ENCODE measurements around the gene CAT. TPM values are rescaled to one million over a fixed set of nuclear protein-coding genes. Genes with fewer than 3 reads are reported as not detected.
A peak's percentile ranks its signal among the peaks of the same experiment; 100 is the strongest.

The CAT gene
- total and polyA plus RNA-seq, 12 donors = 42.0 to 134 (median 79.6) TPM

DNA sequence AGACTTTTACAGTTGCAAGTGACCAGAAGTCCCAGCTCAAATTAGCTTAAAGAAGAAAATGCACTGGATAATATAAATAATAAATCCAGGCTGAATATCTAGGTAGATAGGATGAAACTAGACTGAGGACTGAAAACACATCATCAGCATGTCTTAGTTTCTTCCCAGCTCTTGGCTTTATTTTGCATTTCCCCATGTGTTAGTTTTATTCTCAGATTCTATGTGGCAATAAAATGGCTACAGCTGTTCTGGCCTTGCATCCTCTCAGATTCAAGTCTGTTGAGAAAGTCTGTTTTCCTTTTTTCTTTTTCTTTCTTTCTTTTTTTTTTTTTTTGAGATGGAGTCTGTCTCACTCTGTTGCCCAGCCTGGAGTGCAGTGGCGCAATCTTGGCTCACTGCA is 22.6 kb upstream of the CAT start:
- Histone ChIP-seq H3K27me3 (peaks cover 0 to 7% (median 0%) of the 10 kb centered on the region in 7 donors), H3K9me3 (peaks cover 0 to 23% (median 12%) of the 10 kb centered on the region in 11 donors), H3K36me3 (no peaks in the 10 kb centered on the region), H3K27ac (no peak overlapping the region), H3K4me1 (peaks cover 0 to 20% (median 0%) of the 10 kb centered on the region in 9 donors), H3K4me3 (no peak overlapping the region)
- intact Hi-C loops (cut with DNase I) = no loop called here
- DNase-seq (no peak), ATAC-seq (peak in 1 of 8 donors; percentile 13)
- TF ChIP-seq, protein P1, sequence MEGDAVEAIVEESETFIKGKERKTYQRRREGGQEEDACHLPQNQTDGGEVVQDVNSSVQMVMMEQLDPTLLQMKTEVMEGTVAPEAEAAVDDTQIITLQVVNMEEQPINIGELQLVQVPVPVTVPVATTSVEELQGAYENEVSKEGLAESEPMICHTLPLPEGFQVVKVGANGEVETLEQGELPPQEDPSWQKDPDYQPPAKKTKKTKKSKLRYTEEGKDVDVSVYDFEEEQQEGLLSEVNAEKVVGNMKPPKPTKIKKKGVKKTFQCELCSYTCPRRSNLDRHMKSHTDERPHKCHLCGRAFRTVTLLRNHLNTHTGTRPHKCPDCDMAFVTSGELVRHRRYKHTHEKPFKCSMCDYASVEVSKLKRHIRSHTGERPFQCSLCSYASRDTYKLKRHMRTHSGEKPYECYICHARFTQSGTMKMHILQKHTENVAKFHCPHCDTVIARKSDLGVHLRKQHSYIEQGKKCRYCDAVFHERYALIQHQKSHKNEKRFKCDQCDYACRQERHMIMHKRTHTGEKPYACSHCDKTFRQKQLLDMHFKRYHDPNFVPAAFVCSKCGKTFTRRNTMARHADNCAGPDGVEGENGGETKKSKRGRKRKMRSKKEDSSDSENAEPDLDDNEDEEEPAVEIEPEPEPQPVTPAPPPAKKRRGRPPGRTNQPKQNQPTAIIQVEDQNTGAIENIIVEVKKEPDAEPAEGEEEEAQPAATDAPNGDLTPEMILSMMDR (IDR thresholded peaks at IDR 0.05) = no peak
- 18 to 79% methylated on average over 1 of the region's 1 CpG for WGBS, 2 donors

DNA sequence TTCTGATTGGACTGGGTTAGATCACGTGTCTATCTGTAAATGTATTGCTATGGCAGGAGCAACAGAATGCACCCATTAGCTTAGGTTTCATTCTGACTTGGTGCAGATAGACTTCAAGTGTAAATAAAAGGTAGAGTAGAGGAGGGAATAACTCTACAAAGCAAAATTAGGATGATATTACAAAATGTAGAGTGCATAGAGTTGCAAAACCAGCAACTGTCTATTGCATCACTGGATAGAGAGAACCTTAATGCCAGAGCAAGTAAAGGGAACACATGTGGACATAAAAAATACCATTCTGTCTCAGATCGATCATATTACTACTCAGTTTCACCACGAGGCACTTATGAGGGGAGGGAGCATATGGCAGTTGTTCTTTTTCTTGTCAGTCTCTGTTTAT is 22.0 kb upstream of the CAT start:
- no peaks in the 10 kb centered on the region for H3K36me3 ChIP-seq
- H3K27ac ChIP-seq = no peak overlapping the region
- 48 to 55% methylated on average over 3 of the region's 3 CpGs for WGBS, 2 donors
- H3K4me3 ChIP-seq = no peak overlapping the region
- TF ChIP-seq, protein P1 (IDR thresholded peaks at IDR 0.05) = no peak
- peaks cover 0 to 23% (median 12%) of the 10 kb centered on the region in 11 donors for H3K9me3 ChIP-seq
- H3K4me1 ChIP-seq = peaks cover 0 to 20% (median 0%) of the 10 kb centered on the region in 9 donors
- ATAC-seq = no peak
- H3K27me3 ChIP-seq = peaks cover 0 to 7% (median 0%) of the 10 kb centered on the region in 7 donors
- intact Hi-C loops (cut with DNase I) = no loop called here
- no peak for DNase-seq

DNA sequence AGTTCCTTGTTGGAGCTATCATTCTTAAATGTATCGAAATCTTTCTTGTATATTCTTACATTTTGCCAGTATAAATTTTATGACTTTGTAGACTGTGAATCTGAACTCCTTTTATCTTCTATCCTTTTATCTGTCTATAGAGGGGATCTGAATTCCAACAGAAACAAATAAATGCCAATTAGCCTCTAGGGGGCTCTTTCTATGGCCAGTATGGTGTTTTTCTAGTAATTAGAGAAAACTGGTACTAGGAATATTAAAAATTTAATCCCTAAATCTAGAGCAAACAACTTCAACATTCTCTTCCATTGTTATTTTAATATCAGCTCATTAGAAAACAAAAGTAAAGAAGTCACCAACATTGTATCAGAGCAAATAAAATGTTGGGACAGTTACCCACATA is 21.5 kb upstream of the CAT start:
- Histone ChIP-seq H3K36me3 (no peaks in the 10 kb centered on the region), H3K9me3 (peaks cover 0 to 21% (median 12%) of the 10 kb centered on the region in 11 donors), H3K27me3 (peaks cover 0 to 7% (median 0%) of the 10 kb centered on the region in 7 donors), H3K4me1 (peaks cover 0 to 24% (median 0%) of the 10 kb centered on the region in 9 donors), H3K4me3 (no peak overlapping the region), H3K27ac (no peak overlapping the region)
- ATAC-seq (no peak), DNase-seq (no peak)
- intact Hi-C loops (cut with DNase I) = no loop called here
- whole genome bisulfite sequencing, 2 donors = 59 to 86% methylated on average over 1 of the region's 1 CpG
- TF ChIP-seq, protein P1 (IDR thresholded peaks at IDR 0.05) = peak in 3 of 9 donors; percentile 7 to 22 (median 12)

DNA sequence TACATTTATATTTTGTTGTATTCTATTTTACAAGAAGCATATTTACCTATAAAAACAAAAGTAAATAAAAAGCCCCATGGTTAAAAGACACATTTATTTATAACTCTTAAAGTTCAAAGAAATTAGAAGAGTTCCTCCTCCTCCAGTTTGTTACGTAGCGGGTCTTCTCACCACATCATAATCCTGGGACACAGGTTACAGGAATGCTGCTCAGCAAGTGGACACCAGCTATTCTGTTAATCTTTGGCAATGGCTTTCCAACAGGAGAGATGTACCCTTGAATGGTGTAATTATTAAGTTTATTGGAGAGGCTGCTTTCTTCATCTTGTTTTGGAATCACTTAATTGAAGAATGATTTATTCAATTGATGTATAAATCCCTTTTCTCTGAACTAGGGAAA is 19.6 kb upstream of the CAT start:
- intact Hi-C loops (cut with DNase I) = no loop called here
- Histone ChIP-seq H3K9me3 (peaks cover 0 to 1% (median 0%) of the 10 kb centered on the region in 11 donors), H3K27me3 (peaks cover 0 to 13% (median 0%) of the 10 kb centered on the region in 7 donors), H3K4me3 (no peak overlapping the region), H3K27ac (no peak overlapping the region), H3K36me3 (no peaks in the 10 kb centered on the region), H3K4me1 (peaks cover 0 to 34% (median 0%) of the 10 kb centered on the region in 9 donors)
- ATAC-seq = no peak
- 94 to 96% methylated on average over 2 of the region's 2 CpGs for WGBS, 2 donors
- DNase-seq = no peak
- TF ChIP-seq, protein P1 (IDR thresholded peaks at IDR 0.05) = no peak

All from heart right ventricle (tissue), 16 donors.